ENCODE measurements around the gene CHRNA4. TPM values are rescaled to one million over a fixed set of nuclear protein-coding genes. Genes with fewer than 3 reads are reported as not detected.

The CHRNA4 gene
- total and polyA plus RNA-seq, 2 experiments from 2014 or later = 0.15 TPM; not detected in 1

- DNase-seq (ENCODE audit: low read depth in 1 of 2, low spot score in 1 of 2) = no peak
- Histone ChIP-seq H3K4me1 (ENCODE audit: low read depth) (no peaks in the 10 kb centered on the region), H3K4me3 (no peak overlapping the region), H3K27ac (no peak overlapping the region), H3K27me3 (peaks cover 53% of the 10 kb centered on the region), H3K36me3 (no peaks in the 10 kb centered on the region), H3K9me3 (ENCODE audit: low read depth) (no peaks in the 10 kb centered on the region)
- no peak for TF ChIP-seq CTCF (IDR thresholded peaks at IDR 0.05; ENCODE audit: low read depth, low read length)
Observed at GRCh38 chr20:63301671-63302070, 59.5 kb downstream of the CHRNA4 start.

GRCh38 chr20:63298731-63299312, 62.3 kb downstream of the CHRNA4 start:
- no peaks in the 10 kb centered on the region for H3K9me3 ChIP-seq (ENCODE audit: low read depth)
- DNase-seq (ENCODE audit: low read depth in 1 of 2, low spot score in 1 of 2) = no peak
- no peak for TF ChIP-seq CTCF (IDR thresholded peaks at IDR 0.05; ENCODE audit: low read depth, low read length)
- H3K4me3 ChIP-seq = no peak overlapping the region
- no peak overlapping the region for H3K27ac ChIP-seq
- no peaks in the 10 kb centered on the region for H3K4me1 ChIP-seq (ENCODE audit: low read depth)
- H3K36me3 ChIP-seq = no peaks in the 10 kb centered on the region
- H3K27me3 ChIP-seq = peaks cover 69% of the 10 kb centered on the region

- no peak for TF ChIP-seq CTCF (IDR thresholded peaks at IDR 0.05; ENCODE audit: low read depth, low read length)
- no peaks in the 10 kb centered on the region for H3K36me3 ChIP-seq
Observed at GRCh38 chr20:63297796-63298572, 63.2 kb downstream of the CHRNA4 start.

GRCh38 chr20:63297371-63297781, 63.8 kb downstream of the CHRNA4 start:
- no peaks in the 10 kb centered on the region for H3K36me3 ChIP-seq
- no peak for TF ChIP-seq CTCF (IDR thresholded peaks at IDR 0.05; ENCODE audit: low read depth, low read length)
- H3K27ac ChIP-seq = no peak overlapping the region
- H3K4me3 ChIP-seq = no peak overlapping the region
- H3K4me1 ChIP-seq (ENCODE audit: low read depth) = no peaks in the 10 kb centered on the region
- H3K9me3 ChIP-seq (ENCODE audit: low read depth) = no peaks in the 10 kb centered on the region
- H3K27me3 ChIP-seq = peaks cover 61% of the 10 kb centered on the region
- DNase-seq (ENCODE audit: low read depth in 1 of 2, low spot score in 1 of 2) = no peak

More at GRCh38 chr20:63297796-63298572, 63.2 kb downstream of the CHRNA4 start:
- Histone ChIP-seq H3K4me3 (no peak overlapping the region), H3K4me1 (ENCODE audit: low read depth) (no peaks in the 10 kb centered on the region), H3K27ac (no peak overlapping the region), H3K27me3 (peaks cover 67% of the 10 kb centered on the region), H3K9me3 (ENCODE audit: low read depth) (no peaks in the 10 kb centered on the region)
- no peak for DNase-seq (ENCODE audit: low read depth in 1 of 2, low spot score in 1 of 2)

- no peaks in the 10 kb centered on the region for H3K4me1 ChIP-seq (ENCODE audit: low read depth)
- H3K9me3 ChIP-seq (ENCODE audit: low read depth) = no peaks in the 10 kb centered on the region
- H3K27ac ChIP-seq = no peak overlapping the region
- DNase-seq (ENCODE audit: low read depth in 1 of 2, low spot score in 1 of 2) = no peak
- no peak overlapping the region for H3K4me3 ChIP-seq
- TF ChIP-seq CTCF (IDR thresholded peaks at IDR 0.05; ENCODE audit: low read depth, low read length) = no peak
- peaks cover 57% of the 10 kb centered on the region for H3K27me3 ChIP-seq
- no peaks in the 10 kb centered on the region for H3K36me3 ChIP-seq
Observed at GRCh38 chr20:63296531-63297299, 64.4 kb downstream of the CHRNA4 start.
